H1 (cell line): ENCODE results near the gene NOP9. TPM values are rescaled to one million over a fixed set of nuclear protein-coding genes. Genes with fewer than 3 reads are reported as not detected.

Source experiments
- CTCF ChIA-PET: fragments of 300-600 bp; sonication (Branson Sonifier 250); formaldehyde crosslinking; loops from one replicate; lab custom pipeline; 2021; ENCODE audit not compliant: partially characterized antibody; lab: Charles Lee
- POLR2A ChIA-PET: fragments of 300-600 bp; sonication (Branson Sonifier 250); formaldehyde crosslinking; loops from one replicate; lab custom pipeline; 2021; ENCODE audit warnings: inconsistent platforms; ENCODE audit not compliant: partially characterized antibody; lab: Charles Lee
- DNase-seq, 2 experiments: peaks; one replicate each; pipeline versions ENCODE4 v3.0.0 to v3.0.0-alpha.2; 2010 to 2022; ENCODE audit warnings: low spot score in 2 of 2, low read depth in 1 of 2, mixed read lengths in 1 of 2
- FAIRE-seq: peaks from 2 replicates; lab custom pipeline; 2011; peaks lifted over from hg19 to GRCh38; lab: Jason Lieb, UNC
- H2AFZ ChIP-seq: 2 replicates; pipeline ENCODE4 v1.8.1; 2012; ENCODE audit warnings: low read length, inconsistent platforms
- H2AK5ac ChIP-seq: 2 replicates; pipeline ENCODE4 v1.6.1; 2013; ENCODE audit warnings: low read depth, low read length
- H2BK120ac ChIP-seq: replicated peaks from 2 replicates; pipeline ENCODE3; 2013; ENCODE audit warnings: low read depth, low read length, inconsistent platforms
- H2BK12ac ChIP-seq: 2 replicates; pipeline ENCODE4 v1.6.1; 2013; ENCODE audit warnings: low read depth, low read length
- H2BK15ac ChIP-seq: 2 replicates; pipeline ENCODE4 v1.6.1; 2013; ENCODE audit warnings: low read length
- H2BK20ac ChIP-seq: 2 replicates; pipeline ENCODE4 v1.6.1; 2013; ENCODE audit warnings: low read length
- H2BK5ac ChIP-seq: 2 replicates; pipeline ENCODE4 v1.6.1; 2013; ENCODE audit warnings: low read depth, low read length
- H3K14ac ChIP-seq: 2 replicates; pipeline ENCODE4 v1.6.1; 2013; ENCODE audit warnings: inconsistent platforms; ENCODE audit not compliant: insufficient read length
- H3K18ac ChIP-seq: 2 replicates; pipeline ENCODE4 v1.6.1; 2013; ENCODE audit warnings: low read length; ENCODE audit errors: extremely low read depth
- H3K23ac ChIP-seq: 2 replicates; pipeline ENCODE4 v1.6.1; 2013; ENCODE audit warnings: inconsistent platforms; ENCODE audit not compliant: insufficient read length
- H3K23me2 ChIP-seq: 2 replicates; pipeline ENCODE4 v1.6.1; 2013; ENCODE audit warnings: low read depth, low read length
- H3K27ac ChIP-seq: 2 replicates; pipeline ENCODE4 v1.6.1; 2011; ENCODE audit warnings: low read depth, low read length, inconsistent platforms
- H3K27me3 ChIP-seq, 4 experiments: replicated peaks in 1 of 4; 1 replicate in 1 of 4; 2 replicates in 3 of 4; pipeline versions ENCODE4 v1.6.1 to v1.8.1; 2011 to 2013; ENCODE audit warnings: low read length in 3 of 4, mild to moderate bottlenecking in 3 of 4, inconsistent platforms in 2 of 4, mixed read lengths in 2 of 4, moderate library complexity in 1 of 4; ENCODE audit not compliant: control insufficient read depth in 3 of 4, insufficient read depth in 3 of 4; ENCODE audit errors: extremely low read depth in 1 of 4
- H3K36me3 ChIP-seq, 4 experiments: 2 replicates each; pipeline versions ENCODE4 v1.6.1 to v1.8.1; 2011 to 2013; ENCODE audit warnings: mild to moderate bottlenecking in 4 of 4, low read length in 3 of 4, moderate library complexity in 2 of 4, control low read depth in 1 of 4, inconsistent platforms in 1 of 4; ENCODE audit not compliant: insufficient read depth in 4 of 4, control insufficient read depth in 2 of 4
- H3K4ac ChIP-seq: replicated peaks from 2 replicates; pipeline ENCODE3; 2013; ENCODE audit warnings: low read length, low read depth, mixed read lengths, inconsistent platforms; ENCODE audit not compliant: insufficient read length
- H3K4me1 ChIP-seq, 4 experiments: replicated peaks in 1 of 4; 1 replicate in 1 of 4; 2 replicates in 3 of 4; pipeline versions ENCODE4 v1.6.1 to v1.8.1; 2011 to 2013; ENCODE audit warnings: low read length in 3 of 4, inconsistent platforms in 2 of 4, mixed read lengths in 1 of 4; ENCODE audit not compliant: insufficient read depth in 4 of 4, control insufficient read depth in 3 of 4
- H3K4me2 ChIP-seq, 2 experiments: 2 replicates each; pipeline versions ENCODE4 v1.6.1 to v1.8.1; 2011 to 2013; ENCODE audit warnings: low read depth in 2 of 2, low read length in 2 of 2, control low read depth in 1 of 2, inconsistent platforms in 1 of 2, mild to moderate bottlenecking in 1 of 2; ENCODE audit not compliant: insufficient read depth in 1 of 2
- H3K4me3 ChIP-seq, 4 experiments: fragments of 200-600, 300-600 bp in 1 of 4; sonication (generic), shearing (Covaris generic), sonication (Bioruptor Twin) in 1 of 4; 2 replicates each; pipeline versions ENCODE4 v1.5.1 to v1.8.1; 2011 to 2016; ENCODE audit warnings: low read length in 4 of 4, low read depth in 3 of 4, control low read depth in 2 of 4, inconsistent platforms in 2 of 4, mild to moderate bottlenecking in 2 of 4, mixed read lengths in 1 of 4, moderate library complexity in 1 of 4; ENCODE audit not compliant: insufficient read depth in 2 of 4; ENCODE audit errors: extremely low read depth in 1 of 4
- H3K56ac ChIP-seq: replicated peaks from 2 replicates; pipeline ENCODE3; 2013; ENCODE audit warnings: low read depth, mild to moderate bottlenecking, mixed read lengths, low read length, inconsistent platforms; ENCODE audit not compliant: insufficient read length
- H3K79me1 ChIP-seq: 2 replicates; pipeline ENCODE4 v1.6.1; 2013; ENCODE audit warnings: low read depth, low read length, control low read depth
- H3K79me2 ChIP-seq, 2 experiments: 2 replicates each; pipeline versions ENCODE4 v1.6.1 to v1.8.1; 2012 to 2013; ENCODE audit warnings: low read length in 2 of 2, mild to moderate bottlenecking in 2 of 2, inconsistent platforms in 1 of 2; ENCODE audit not compliant: insufficient read depth in 2 of 2, control insufficient read depth in 1 of 2
- H3K9ac ChIP-seq, 4 experiments: replicated peaks in 1 of 4; 1 replicate in 1 of 4; 2 replicates in 3 of 4; pipeline versions ENCODE4 v1.6.1 to v1.8.1; 2011 to 2013; ENCODE audit warnings: low read depth in 3 of 4, low read length in 3 of 4, control low read depth in 2 of 4, mild to moderate bottlenecking in 2 of 4, moderate library complexity in 2 of 4, inconsistent platforms in 1 of 4; ENCODE audit errors: extremely low read depth in 1 of 4
- H3K9me3 ChIP-seq, 2 experiments: 2 replicates each; pipeline versions ENCODE4 v1.6.1 to v1.8.1; 2012 to 2013; ENCODE audit warnings: mild to moderate bottlenecking in 2 of 2, moderate library complexity in 2 of 2, control low read depth in 1 of 2, inconsistent platforms in 1 of 2, low read depth in 1 of 2, low read length in 1 of 2, mixed read lengths in 1 of 2; ENCODE audit not compliant: insufficient read depth in 2 of 2
- H4K20me1 ChIP-seq, 2 experiments: replicated peaks in 1 of 2; 2 replicates each; pipeline versions ENCODE3 to v1.8.1; 2011 to 2013; ENCODE audit warnings: inconsistent platforms in 2 of 2, low read length in 2 of 2, mild to moderate bottlenecking in 1 of 2; ENCODE audit not compliant: insufficient read depth in 2 of 2, control insufficient read depth in 1 of 2
- H4K5ac ChIP-seq: 2 replicates; pipeline ENCODE4 v1.6.1; 2013; ENCODE audit warnings: low read length, low read depth, mixed read lengths, inconsistent platforms; ENCODE audit not compliant: insufficient read length
- H4K8ac ChIP-seq: 2 replicates; pipeline ENCODE4 v1.8.0; 2013; ENCODE audit warnings: mild to moderate bottlenecking, moderate library complexity, low read length, inconsistent platforms; ENCODE audit not compliant: insufficient read depth; ENCODE audit errors: extremely low read depth
- H4K91ac ChIP-seq: replicated peaks from 2 replicates; pipeline ENCODE3; 2013; ENCODE audit warnings: low read length, mixed read lengths, inconsistent platforms; ENCODE audit not compliant: insufficient read length
- CTCF ChIP-seq, 3 experiments: IDR thresholded peaks; 1 replicate in 2 of 3; 2 replicates in 1 of 3; pipeline versions ENCODE4 v1.5.1 to v1.6.1; 2011; ENCODE audit warnings: low read length in 3 of 3, mild to moderate bottlenecking in 3 of 3, inconsistent platforms in 2 of 3, low read depth in 1 of 3, moderate library complexity in 1 of 3; ENCODE audit not compliant: insufficient read depth in 1 of 3; ENCODE audit errors: control extremely low read depth in 1 of 3
- HDAC6 ChIP-seq: IDR thresholded peaks from one replicate; pipeline ENCODE4 v1.7.1; 2012; ENCODE audit warnings: low read depth, mild to moderate bottlenecking, inconsistent platforms, low read length, moderate library complexity
- JUN ChIP-seq: IDR thresholded peaks from 2 replicates; pipeline ENCODE4 v1.6.1; 2011; ENCODE audit warnings: low read depth, mild to moderate bottlenecking, improper control_type of control experiment, low read length
- JUND ChIP-seq: IDR thresholded peaks from 2 replicates; pipeline ENCODE4 v1.6.1; 2011; ENCODE audit warnings: mild to moderate bottlenecking, improper control_type of control experiment, low read length
- KDM4A ChIP-seq: IDR thresholded peaks from one replicate; pipeline ENCODE4 v1.7.1; 2012; ENCODE audit warnings: low read depth, mild to moderate bottlenecking, moderate library complexity, low read length, inconsistent platforms; ENCODE audit not compliant: severe bottlenecking
- POLR2AphosphoS5 ChIP-seq: IDR thresholded peaks from 2 replicates; pipeline ENCODE4 v1.6.1; 2011; ENCODE audit warnings: low read depth, low read length
- SP4 ChIP-seq: IDR thresholded peaks from 2 replicates; pipeline ENCODE4 v1.6.1; 2012; ENCODE audit warnings: low read length, inconsistent platforms
- SRF ChIP-seq: IDR thresholded peaks from 2 replicates; pipeline ENCODE4 v1.6.1; 2011; ENCODE audit warnings: mild to moderate bottlenecking, low read depth, low read length, moderate library complexity
- TBP ChIP-seq: IDR thresholded peaks from 2 replicates; pipeline ENCODE4 v1.6.1; 2011; ENCODE audit warnings: low read depth, low read length, improper control_type of control experiment
- ZNF274 ChIP-seq: IDR thresholded peaks from 2 replicates; pipeline ENCODE4 v1.7.0; 2012; ENCODE audit warnings: low read length, borderline replicate concordance; ENCODE audit errors: extremely low read depth
- WGBS, 2 experiments: shearing (Covaris generic) in 1 of 2; methylation state at CpG; one replicate each; pipeline versions ENCODE4 v1.1.6 to v1.1.7; 2013 to 2015; ENCODE audit warnings: low lambda C conversion rate in 2 of 2, mixed read lengths in 2 of 2, inconsistent platforms in 1 of 2, low coverage in 1 of 2, missing lambda C conversion rate in 1 of 2; ENCODE audit not compliant: insufficient replicate concordance in 2 of 2, insufficient coverage in 1 of 2, insufficient read length in 1 of 2; ENCODE audit errors: extremely low coverage in 1 of 2, missing lambda C conversion rate in 1 of 2; 5-methylcytosine and 5-hydroxymethylcytosine counted together
- polyA plus RNA-seq, 7 experiments: library from polyadenylated mRNA; depleted of rRNA in 3 of 7; stranded (reverse) in 5 of 7; unstranded in 2 of 7; fragments of >200 nt in 5 of 7; fragments of 200-250 nt in 2 of 7; gene quantifications; 1 replicate in 5 of 7; 2 replicates in 1 of 7; 4 replicates in 1 of 7; pipeline versions ENCODE4 v1.2.1 to v1.2.3, GENCODE V29; 2011 to 2013; ENCODE audit warnings: missing spikeins in 2 of 7, mixed read lengths in 2 of 7
- total RNA-seq: library from RNA; stranded (reverse); fragmentation: NEBNext Ultra II Directional; extraction: Animal tissue kit (Norgen Biotek cat#: 25700); gene quantifications from 2 replicates; pipeline ENCODE4 v1.2.1, GENCODE V29; 2021

NOP9 gene
- total and polyA plus RNA-seq, 2 of the 8 experiments (the other 6 are each of a cell fraction or from before 2014, with no cell fraction given): 17.8 to 34.8 TPM

- no peak overlapping the region for H2BK12ac ChIP-seq
- no peak overlapping the region for H4K91ac ChIP-seq
- H3K9me3 ChIP-seq: no peaks in the 10 kb centered on the region
- H3K4me1 ChIP-seq: no peaks in the 10 kb centered on the region
- ChIA-PET POLR2A (interaction anchor here (0.8 to 3.0 kb wide), 16 partner anchors 10 to 223 kb away, joined by 3 to 18 read pairs (median 4); partner anchors contain the start of genes ADCY4, DHRS1, MDP1 and NOP9), CTCF (interaction anchor here (0.6 to 15.8 kb wide), 43 partner anchors 9 to 819 kb away, joined by 3 to 173 read pairs (median 5); partner anchors contain the start of genes ADCY4, CBLN3, CHMP4A and DHRS1)
- no peak overlapping the region for H3K4ac ChIP-seq
- FAIRE-seq (no peak), DNase-seq (no peak)
- H3K23ac ChIP-seq: no peak overlapping the region
- H2BK20ac ChIP-seq: no peak overlapping the region
- H3K18ac ChIP-seq: no peak overlapping the region
- no peak overlapping the region for H3K9ac ChIP-seq
- peaks cover 18 to 32% (median 23%) of the 10 kb centered on the region in 4 experiments for H3K36me3 ChIP-seq
- H2BK15ac ChIP-seq: no peak overlapping the region
- peaks cover 2 to 6% of the 10 kb centered on the region in 2 experiments for H4K20me1 ChIP-seq
- no peak overlapping the region for H3K4me2 ChIP-seq
- no peak overlapping the region for H2AFZ ChIP-seq
- H4K8ac ChIP-seq: no peak overlapping the region
- no peak overlapping the region for H2BK5ac ChIP-seq
- H3K27me3 ChIP-seq: no peaks in the 10 kb centered on the region
- H2AK5ac ChIP-seq: no peak overlapping the region
- no peak overlapping the region for H3K56ac ChIP-seq
- no peaks in the 10 kb centered on the region for H3K79me2 ChIP-seq
- H3K14ac ChIP-seq: no peak overlapping the region
- no peak overlapping the region for H3K4me3 ChIP-seq
- no peak overlapping the region for H3K27ac ChIP-seq
- no peaks in the 10 kb centered on the region for H3K79me1 ChIP-seq
- no peak overlapping the region for H2BK120ac ChIP-seq
- peaks cover 1% of the 10 kb centered on the region; the same call in 1 of the 2 replicates for H3K23me2 ChIP-seq
- WGBS, 2 experiments: 92% methylated on average over 7 of the region's 7 CpGs; no CpG with 5 or more reads in 1 of the 2 experiments
- H4K5ac ChIP-seq: no peak overlapping the region
- TF ChIP-seq KDM4A (no peak), TBP (no peak), SRF (no peak), JUND (no peak), JUN (no peak), HDAC6 (no peak), POLR2AphosphoS5 (no peak), SP4 (no peak), ZNF274 (no peak), CTCF (IDR thresholded peaks at IDR 0.05; ENCODE audit: control extremely low read depth in 1 of 3, insufficient read depth in 1 of 3, low read depth in 1 of 3, low read length in 3 of 3) (no peak)
Measured at GRCh38 chr14:24308342-24309124, 8.9 kb downstream of the NOP9 start.
